A673 (cell line): ENCODE results near the gene DAD1. TPM values are rescaled to one million over a fixed set of nuclear protein-coding genes. Genes with fewer than 3 reads are reported as not detected.

ENCODE experiments used
- BruUV-seq: library from RNA; stranded (reverse); fragments of 400-500 nt; replicated peaks from 2 replicates; lab custom pipeline; 2021; lab: Mats Ljungman, UMichigan
- CTCF ChIA-PET: fragments of 300-600 bp; sonication (Branson Sonifier 250); formaldehyde crosslinking; loops from one replicate; lab custom pipeline; 2022; ENCODE audit warnings: antibody characterized with exemption; lab: Charles Lee
- POLR2A ChIA-PET: fragments of 300-600 bp; sonication (Branson Sonifier 250); formaldehyde crosslinking; loops from one replicate; lab custom pipeline; 2022; ENCODE audit warnings: antibody characterized with exemption; ENCODE audit not compliant: low non-redundant PET; lab: Charles Lee
- DNase-seq: peaks from one replicate; pipeline ENCODE4 v3.0.0-alpha.2; 2015; ENCODE audit warnings: low spot score
- H3K27ac ChIP-seq: fragments of 200-600 bp; sonication (generic); 2 replicates; pipeline ENCODE4 v1.5.1; 2016; ENCODE audit warnings: mixed run types, low read depth, mild to moderate bottlenecking, mixed read lengths, antibody characterized with exemption, low read length; ENCODE audit not compliant: poor library complexity, severe bottlenecking
- H3K27me3 ChIP-seq: fragments of 200-600 bp; sonication (generic); replicated peaks from 2 replicates; pipeline ENCODE4 v1.6.1; 2017; ENCODE audit warnings: mixed run types, low read depth, mild to moderate bottlenecking, mixed read lengths, antibody characterized with exemption, low read length; ENCODE audit not compliant: insufficient read depth, poor library complexity
- H3K36me3 ChIP-seq: fragments of 200-600 bp; sonication (generic); 2 replicates; pipeline ENCODE4 v1.6.1; 2016; ENCODE audit warnings: mixed run types, mild to moderate bottlenecking, mixed read lengths, antibody characterized with exemption, low read length; ENCODE audit not compliant: insufficient read depth, poor library complexity, severe bottlenecking
- H3K4me1 ChIP-seq: fragments of 200-600 bp; sonication (generic); 2 replicates; pipeline ENCODE4 v1.6.1; 2017; ENCODE audit warnings: mixed run types, mild to moderate bottlenecking, mixed read lengths, antibody characterized with exemption, low read length; ENCODE audit not compliant: insufficient read depth, poor library complexity, severe bottlenecking
- H3K4me3 ChIP-seq: fragments of 200-600 bp; sonication (generic); 2 replicates; pipeline ENCODE4 v1.5.1; 2016; ENCODE audit warnings: low read depth, mixed run types, mild to moderate bottlenecking, mixed read lengths, low read length; ENCODE audit not compliant: poor library complexity, severe bottlenecking
- H3K9me3 ChIP-seq: fragments of 200-600 bp; sonication (generic); 2 replicates; pipeline ENCODE4 v1.6.1; 2016; ENCODE audit warnings: mixed run types, low read depth, mild to moderate bottlenecking, mixed read lengths, antibody characterized with exemption, low read length; ENCODE audit not compliant: poor library complexity, severe bottlenecking
- CTCF ChIP-seq: fragments of 300-800, 200-600 bp; sonication (generic); conservative IDR thresholded peaks from 2 replicates; pipeline ENCODE4 v1.5.1; 2017; ENCODE audit warnings: low read depth, mild to moderate bottlenecking, antibody characterized with exemption, low read length, moderate library complexity, mixed read lengths
- EZH2 ChIP-seq: fragments of 200-600 bp; sonication (generic); IDR thresholded peaks from 2 replicates; pipeline ENCODE4 v1.6.1; 2017; ENCODE audit warnings: borderline replicate concordance, low read depth, mild to moderate bottlenecking, mixed read lengths, antibody characterized with exemption, low read length; ENCODE audit not compliant: poor library complexity, severe bottlenecking
- intact Hi-C: fragments of 100-400 bp; cut with micrococcal nuclease; formaldehyde crosslinking; loops from one replicate; pipeline ENCODE4 v1.10.0; 2022; ENCODE audit not compliant: unreplicated experiment
- total RNA-seq: library from RNA; stranded (reverse); gene quantifications from 2 replicates; pipeline ENCODE4 v1.2.3, GENCODE V29; 2021

DAD1 gene
- total RNA-seq, 1 experiment from 2014 or later: 261 TPM

DNA sequence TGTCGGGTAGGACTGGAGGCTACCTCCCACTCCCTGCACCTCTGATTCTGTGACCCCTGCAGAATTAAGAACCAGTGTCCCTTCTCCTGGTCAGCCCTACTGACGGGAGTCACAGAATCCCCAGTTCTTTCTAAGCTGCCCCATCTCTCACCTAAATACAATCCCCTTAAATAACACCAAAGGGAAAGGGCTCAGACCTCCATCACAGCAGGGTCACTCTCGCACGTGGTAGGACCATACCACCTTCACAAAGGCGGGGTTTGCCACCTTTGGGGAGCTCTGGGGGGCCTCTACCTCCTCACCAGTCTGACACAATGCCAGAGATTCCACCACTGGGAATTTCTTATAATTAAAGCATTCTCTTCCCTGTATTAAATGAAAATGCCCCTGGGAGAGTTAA lies 35.6 kb downstream of the DAD1 start:
- H3K4me3 ChIP-seq: no peak overlapping the region
- H3K4me1 ChIP-seq: peaks cover 67% of the 10 kb centered on the region
- BruUV-seq: no TSS peak
- no peaks in the 10 kb centered on the region for H3K27me3 ChIP-seq
- peak overlapping the region; percentile 53 for H3K27ac ChIP-seq
- H3K9me3 ChIP-seq: no peaks in the 10 kb centered on the region
- TF ChIP-seq CTCF (no peak), EZH2 (no peak)
- intact Hi-C loops: loop anchor here (10.0 kb wide), 1 partner anchor 501 kb away; the partner anchor contains the start of gene CDH24
- no peak for DNase-seq
- H3K36me3 ChIP-seq: no peaks in the 10 kb centered on the region
- POLR2A ChIA-PET: no interaction called here
- CTCF ChIA-PET: no interaction called here

GRCh38 chr14:22552827-22553076 lies 36.3 kb downstream of the DAD1 start:
- TF ChIP-seq CTCF: no peak
- no peak for TF ChIP-seq EZH2
- no peak overlapping the region for H3K4me3 ChIP-seq
- intact Hi-C loops: loop anchor here (10.0 kb wide), 1 partner anchor 502 kb away; the partner anchor contains the start of gene CDH24
- no peaks in the 10 kb centered on the region for H3K36me3 ChIP-seq
- DNase-seq: no peak
- H3K27ac ChIP-seq: peak overlapping the region; percentile 86
- no peaks in the 10 kb centered on the region for H3K27me3 ChIP-seq
- H3K9me3 ChIP-seq: no peaks in the 10 kb centered on the region
- H3K4me1 ChIP-seq: peaks cover 72% of the 10 kb centered on the region
- no TSS peak for BruUV-seq
- CTCF ChIA-PET: interaction anchor here (0.9 kb wide), 1 partner anchor 17 kb away, joined by 4 read pairs; no protein-coding TSS in a partner anchor
- POLR2A ChIA-PET: no interaction called here

GRCh38 chr14:22552001-22552826 lies 36.8 kb downstream of the DAD1 start:
- intact Hi-C loops: loop anchor here (10.0 kb wide), 1 partner anchor 503 kb away; the partner anchor contains the start of gene CDH24
- no peak for DNase-seq
- no peaks in the 10 kb centered on the region for H3K36me3 ChIP-seq
- peaks cover 72% of the 10 kb centered on the region for H3K4me1 ChIP-seq
- TF ChIP-seq CTCF (no peak), EZH2 (no peak)
- H3K9me3 ChIP-seq: no peaks in the 10 kb centered on the region
- BruUV-seq: TSS peak; percentile 25
- CTCF ChIA-PET: interaction anchor here (0.9 kb wide), 1 partner anchor 18 kb away, joined by 4 read pairs; no protein-coding TSS in a partner anchor
- H3K27ac ChIP-seq: peak overlapping the region; percentile 86
- no peaks in the 10 kb centered on the region for H3K27me3 ChIP-seq
- POLR2A ChIA-PET: interaction anchor here (0.7 kb wide), 1 partner anchor 68 kb away, joined by 3 read pairs; no protein-coding TSS in a partner anchor
- H3K4me3 ChIP-seq: no peak overlapping the region
